Gastroesophageal sphincter (tissue), 4 donors: ENCODE results near the gene TMOD4. TPM values are rescaled to one million over a fixed set of nuclear protein-coding genes. Genes with fewer than 3 reads are reported as not detected.
"Not testable (repeated sequence)": the region's sequence is repeated elsewhere in the genome, so short reads cannot be mapped to it uniquely, and the experiment has no call there.

Source experiments
- ATAC-seq: fragments of 150-250 bp; one replicate; pipeline ENCODE4 v1.9.1; 2016; ENCODE audit warnings: mild to moderate bottlenecking, moderate library complexity
- H3K27ac ChIP-seq, 4 donors: fragments of 200-600 bp; sonication (generic) in 3 of 4; 1 replicate in 3 of 4; 2 replicates in 1 of 4; pipeline ENCODE4 v1.5.1; 2016 to 2019
- H3K27me3 ChIP-seq: fragments of 200-600 bp; sonication (generic); one replicate; pipeline ENCODE4 v1.5.1; 2019
- H3K36me3 ChIP-seq, 2 donors: fragments of 200-600 bp; sonication (generic); one replicate each; pipeline ENCODE4 v1.5.1; 2019; ENCODE audit warnings: control low read depth in 1 of 2
- H3K4me1 ChIP-seq, 3 donors: fragments of 200-600 bp; sonication (generic); 1 replicate in 2 of 3; 2 replicates in 1 of 3; pipeline ENCODE4 v1.5.1; 2016 to 2019; ENCODE audit warnings: control low read depth in 2 of 3
- H3K4me3 ChIP-seq, 2 donors: fragments of 200-600 bp; sonication (generic); one replicate each; pipeline ENCODE4 v1.5.1; 2019; ENCODE audit warnings: mild to moderate bottlenecking in 1 of 2, moderate library complexity in 1 of 2
- H3K9me3 ChIP-seq, 3 donors: fragments of 200-600 bp; sonication (generic); one replicate each; pipeline ENCODE4 v1.5.1; 2017 to 2019; ENCODE audit warnings: control low read depth in 2 of 3
- CTCF ChIP-seq, 4 experiments: fragments of 200-600 bp in 2 of 4; fragments of 450-650 bp in 2 of 4; sonication (generic) in 1 of 4; IDR thresholded peaks; one replicate each; pipeline ENCODE4 v1.5.1; 2017 to 2019; ENCODE audit warnings: antibody characterized with exemption in 4 of 4, mild to moderate bottlenecking in 2 of 4, moderate library complexity in 2 of 4
- EP300 ChIP-seq: sonication (generic); formaldehyde crosslinking; IDR thresholded peaks from one replicate; pipeline ENCODE4 v1.6.1; 2017; ENCODE audit warnings: antibody characterized with exemption, mild to moderate bottlenecking
- POLR2A ChIP-seq, 2 donors: fragments of 450-650 bp; IDR thresholded peaks; one replicate each; pipeline ENCODE4 v1.6.1; 2017; ENCODE audit warnings: antibody characterized with exemption in 2 of 2, mild to moderate bottlenecking in 2 of 2, moderate library complexity in 1 of 2
- POLR2AphosphoS5 ChIP-seq: sonication (generic); formaldehyde crosslinking; IDR thresholded peaks from one replicate; pipeline ENCODE4 v1.6.1; 2017; ENCODE audit warnings: antibody characterized with exemption
- WGBS, 2 donors: methylation state at CpG; one replicate each; pipeline ENCODE4 v1.1.5; 2018; ENCODE audit warnings: low coverage in 1 of 2; 5-methylcytosine and 5-hydroxymethylcytosine counted together
- total RNA-seq, 4 donors: library from RNA; depleted of rRNA; stranded (reverse); fragments of >200 nt; gene quantifications; one replicate each; pipeline ENCODE4 v1.1.0, GENCODE V29; 2016

Gene TMOD4
- total RNA-seq, 4 donors from 2014 or later = 2.2 TPM; not detected in 3

- no peak for TF ChIP-seq POLR2A (IDR thresholded peaks at IDR 0.05)
- no peak for TF ChIP-seq CTCF (IDR thresholded peaks at IDR 0.05)
- TF ChIP-seq POLR2AphosphoS5 = peak; percentile 22
- no peak for TF ChIP-seq EP300
- ATAC-seq = peak; percentile 22
- no CpG with 5 or more reads among the region's 1 CpG for WGBS, 2 donors
- H3K27ac ChIP-seq = peak overlapping the region in 3 of 4 donors; percentile 38 to 67 (median 55)
- no peak overlapping the region for H3K4me3 ChIP-seq
- H3K4me1 ChIP-seq = peaks cover 0 to 73% (median 5%) of the 10 kb centered on the region in 3 donors
- peaks cover 0 to 61% of the 10 kb centered on the region in 2 donors for H3K36me3 ChIP-seq
- no peaks in the 10 kb centered on the region for H3K9me3 ChIP-seq
- no peaks in the 10 kb centered on the region for H3K27me3 ChIP-seq
Observed at GRCh38 chr1:151210830-151211229, 35.0 kb upstream of the TMOD4 start.

- H3K27ac ChIP-seq, ATAC-seq, H3K27me3 ChIP-seq, H3K9me3 ChIP-seq, H3K4me3 ChIP-seq: not testable (repeated sequence)
- peaks cover 0 to 63% of the 10 kb centered on the region in 2 donors for H3K36me3 ChIP-seq
- 57 to 98% methylated on average over 1 to 6 of the region's 12 CpGs for WGBS, 2 donors
- peaks cover 5 to 75% (median 19%) of the 10 kb centered on the region in 3 donors for H3K4me1 ChIP-seq
Observed at GRCh38 chr1:151205381-151205965, 29.7 kb upstream of the TMOD4 start.

GRCh38 chr1:151199873-151200581 lies 24.2 kb upstream of the TMOD4 start:
- Histone ChIP-seq H3K9me3 (no peaks in the 10 kb centered on the region), H3K4me1 (peaks cover 5 to 69% (median 20%) of the 10 kb centered on the region in 3 donors), H3K27me3 (no peaks in the 10 kb centered on the region), H3K4me3 (peak overlapping the region; percentile 71 to 81), H3K27ac (peak overlapping the region; percentile 79 to 94 (median 91)), H3K36me3 (peaks cover 0 to 20% of the 10 kb centered on the region in 2 donors)
- WGBS, 2 donors = 8 to 19% methylated on average over 10 to 11 of the region's 11 CpGs
- TF ChIP-seq EP300 (no peak), POLR2AphosphoS5 (peak; percentile 8)
- peak; percentile 50 for ATAC-seq

- WGBS, 2 donors = 0% methylated on average over 5 to 6 of the region's 60 CpGs
- no peaks in the 10 kb centered on the region for H3K9me3 ChIP-seq
- H3K4me3 ChIP-seq = peak within 1 kb of the TSS; percentile 71 to 81
- peak; percentile 92 for ATAC-seq
- peak within 1 kb of the TSS; percentile 79 to 94 (median 91) for H3K27ac ChIP-seq
- H3K4me1 ChIP-seq = peaks cover 5 to 54% (median 20%) of the 10 kb centered on the region in 3 donors
- TF ChIP-seq POLR2AphosphoS5 (peak; percentile 94), EP300 (no peak), CTCF (IDR thresholded peaks at IDR 0.05) (no peak), POLR2A (IDR thresholded peaks at IDR 0.05) (peak; percentile 68 to 77)
- H3K36me3 ChIP-seq = peaks cover 0 to 15% of the 10 kb centered on the region in 2 donors
- H3K27me3 ChIP-seq = no peaks in the 10 kb centered on the region
Observed at GRCh38 chr1:151198254-151199127, 22.7 kb upstream of the TMOD4 start, which contains the start of gene PIP5K1A. Gene PIP5K1A, plus strand, starts transcription at chr1:151198552. Its CDS starts 445 bp downstream, at chr1:151198997.

- WGBS, 2 donors = 0 to 2% methylated on average over 5 to 10 of the region's 10 CpGs
- H3K27me3 ChIP-seq = no peaks in the 10 kb centered on the region
- H3K4me1 ChIP-seq = peaks cover 5 to 48% (median 20%) of the 10 kb centered on the region in 3 donors
- TF ChIP-seq POLR2AphosphoS5 (no peak), POLR2A (IDR thresholded peaks at IDR 0.05) (no peak), EP300 (no peak), CTCF (IDR thresholded peaks at IDR 0.05) (no peak)
- H3K36me3 ChIP-seq = peaks cover 0 to 9% of the 10 kb centered on the region in 2 donors
- no peak for ATAC-seq
- H3K27ac ChIP-seq = peak overlapping the region; percentile 70 to 94 (median 91)
- H3K9me3 ChIP-seq = no peaks in the 10 kb centered on the region
- peak overlapping the region; percentile 71 to 81 for H3K4me3 ChIP-seq
Observed at GRCh38 chr1:151197863-151198253, 22.1 kb upstream of the TMOD4 start.
